Renal cortical epithelial cell (primary cell): Measurements from ENCODE around the gene REG3G. TPM values are rescaled to one million over a fixed set of nuclear protein-coding genes. Genes with fewer than 3 reads are reported as not detected.

Source experiments
- DNase-seq: peaks from one replicate; pipeline ENCODE4 v3.0.0-alpha.2; 2011; ENCODE audit warnings: low read depth
- total RNA-seq: library from RNA; depleted of rRNA; stranded (reverse); fragments of >200 nt; gene quantifications from 2 replicates; pipeline ENCODE4 v1.2.3, GENCODE V29; 2014

The REG3G gene
- total RNA-seq: not detected in 2 replicates

DNA sequence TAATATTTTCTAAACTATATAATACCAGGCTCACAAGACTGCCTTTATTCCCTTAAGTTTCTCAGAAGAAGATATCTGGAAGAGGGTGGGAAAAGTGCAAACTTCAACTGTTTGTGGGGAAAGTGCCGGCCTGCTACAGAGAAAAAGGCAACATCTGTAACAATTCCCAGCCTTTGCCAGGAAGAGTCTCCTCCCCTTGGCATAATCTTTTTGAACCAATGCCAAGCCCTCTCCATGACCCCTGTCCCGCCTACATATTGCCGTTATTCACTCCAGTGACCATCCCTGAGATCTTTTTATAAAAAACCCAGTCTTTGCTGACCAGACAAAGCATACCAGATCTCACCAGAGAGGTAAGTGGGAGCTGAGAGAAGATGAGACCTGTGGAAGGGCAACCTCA is at the start of gene REG3G:
Gene REG3G (plus strand): TSS at position 282 of the 400 bp plus-strand sequence. CDS start 392 bp downstream, outside the sequence.
- no peak for DNase-seq

DNA sequence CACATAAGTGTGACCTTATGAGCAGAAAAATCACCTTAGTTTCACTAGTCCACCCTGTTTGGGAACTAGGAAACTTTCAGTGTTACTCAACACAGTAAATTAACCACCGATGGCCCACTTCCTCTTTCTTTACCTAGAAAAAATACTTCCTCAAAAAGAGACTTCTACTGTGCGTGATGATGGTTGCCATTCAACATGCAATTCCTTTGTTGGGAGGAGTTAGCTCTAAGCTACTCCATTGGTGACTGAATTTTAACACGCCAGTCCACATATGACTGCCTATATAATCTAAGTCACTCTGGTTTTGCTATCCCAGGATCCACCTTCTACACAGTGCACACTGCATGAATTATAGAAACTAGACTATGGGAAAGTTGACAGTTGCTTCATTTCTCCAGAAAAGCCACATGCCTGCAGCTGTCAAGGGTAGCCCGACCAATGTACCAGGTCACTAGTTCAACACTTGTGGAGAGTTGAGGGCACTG is 47.8 kb upstream of the REG3G start:
- DNase-seq: no peak

DNA sequence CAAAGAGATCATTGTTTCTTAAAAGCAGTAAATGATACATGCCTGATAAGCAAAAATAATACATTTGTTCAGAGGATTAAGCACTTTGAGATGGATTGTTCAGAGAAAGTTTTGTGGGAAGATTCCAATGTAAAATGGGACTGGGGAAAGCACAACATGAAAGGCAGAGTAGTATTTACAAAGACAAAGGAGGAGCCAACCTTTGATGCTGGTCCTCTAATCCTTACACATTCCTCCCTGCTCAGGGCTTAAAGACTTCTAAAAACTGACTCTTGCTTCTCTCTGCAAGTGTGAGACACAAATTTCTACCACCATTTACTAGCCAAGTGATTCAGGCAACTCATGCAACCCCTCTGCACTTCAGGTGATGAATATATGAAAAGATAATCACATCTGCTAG is 47.2 kb upstream of the REG3G start:
- no peak for DNase-seq

DNA sequence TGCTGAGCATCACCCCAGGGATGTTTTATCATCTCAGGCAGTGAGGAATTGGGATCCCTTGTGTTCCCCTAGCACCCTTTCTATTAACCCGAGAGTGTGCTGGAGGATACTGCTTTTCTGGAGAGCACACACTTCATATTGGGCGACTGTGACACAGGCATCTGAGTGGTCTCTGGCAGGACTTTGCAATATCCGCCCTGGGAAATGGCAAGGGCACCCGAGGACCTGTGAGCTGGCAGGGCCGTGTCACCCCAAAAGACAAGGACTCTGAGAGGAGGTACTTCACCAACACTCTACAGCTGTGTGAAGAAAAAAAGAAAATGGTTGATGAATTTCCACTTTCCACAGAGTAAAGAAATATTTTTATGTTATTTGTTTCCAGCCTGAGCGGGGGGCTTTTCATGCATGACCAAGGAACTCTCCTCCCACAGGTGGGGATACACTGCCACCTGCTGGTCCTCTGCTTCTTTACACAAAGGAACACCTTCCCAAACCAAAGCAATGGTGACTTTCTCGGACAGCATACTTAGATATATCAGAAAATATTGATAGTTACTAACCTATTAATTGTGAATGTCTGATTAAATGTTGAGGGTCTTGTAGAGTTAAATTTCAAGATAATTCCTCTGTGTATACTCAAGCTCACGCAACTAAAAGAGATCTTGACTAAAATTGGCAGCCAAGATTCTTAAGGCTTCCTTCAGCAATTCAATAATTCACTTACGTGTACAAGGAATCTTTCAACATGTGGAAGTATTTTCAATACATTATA is 45.9 kb upstream of the REG3G start:
- DNase-seq: peak; percentile 32

DNA sequence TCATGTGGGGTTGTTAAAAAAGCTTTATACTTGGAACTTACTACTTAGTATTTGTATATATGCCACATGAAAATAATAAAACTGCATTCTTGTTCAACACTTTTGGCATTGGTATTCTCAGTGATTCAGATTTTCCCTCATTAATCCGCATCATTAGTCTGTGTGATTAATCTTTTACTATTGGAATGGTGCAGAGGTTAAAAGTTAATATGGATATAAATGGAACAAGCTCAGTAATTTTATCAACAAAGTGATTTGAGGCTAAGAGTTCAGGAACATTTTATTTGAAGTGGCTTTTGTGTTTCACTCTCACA is 45.4 kb upstream of the REG3G start:
- DNase-seq: no peak

DNA sequence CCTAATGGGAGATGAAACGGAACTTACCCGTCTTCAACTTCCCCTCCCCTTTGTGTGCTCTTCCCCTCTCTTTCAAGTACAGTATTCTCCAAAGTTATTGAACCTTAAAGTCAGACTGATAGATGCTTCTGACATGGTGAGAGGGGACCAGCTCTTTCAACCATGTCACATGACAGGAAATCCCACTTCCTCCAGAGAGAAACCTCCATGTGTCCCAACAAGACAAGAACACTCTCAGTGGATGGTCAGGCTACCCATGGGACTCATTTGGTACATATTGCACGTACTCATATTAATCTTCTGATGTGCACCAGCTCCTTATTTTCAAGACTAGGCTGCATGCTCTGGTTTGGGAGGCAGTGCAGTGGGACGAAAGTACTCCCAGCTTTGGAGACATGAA is 44.6 kb upstream of the REG3G start:
- DNase-seq: no peak

DNA sequence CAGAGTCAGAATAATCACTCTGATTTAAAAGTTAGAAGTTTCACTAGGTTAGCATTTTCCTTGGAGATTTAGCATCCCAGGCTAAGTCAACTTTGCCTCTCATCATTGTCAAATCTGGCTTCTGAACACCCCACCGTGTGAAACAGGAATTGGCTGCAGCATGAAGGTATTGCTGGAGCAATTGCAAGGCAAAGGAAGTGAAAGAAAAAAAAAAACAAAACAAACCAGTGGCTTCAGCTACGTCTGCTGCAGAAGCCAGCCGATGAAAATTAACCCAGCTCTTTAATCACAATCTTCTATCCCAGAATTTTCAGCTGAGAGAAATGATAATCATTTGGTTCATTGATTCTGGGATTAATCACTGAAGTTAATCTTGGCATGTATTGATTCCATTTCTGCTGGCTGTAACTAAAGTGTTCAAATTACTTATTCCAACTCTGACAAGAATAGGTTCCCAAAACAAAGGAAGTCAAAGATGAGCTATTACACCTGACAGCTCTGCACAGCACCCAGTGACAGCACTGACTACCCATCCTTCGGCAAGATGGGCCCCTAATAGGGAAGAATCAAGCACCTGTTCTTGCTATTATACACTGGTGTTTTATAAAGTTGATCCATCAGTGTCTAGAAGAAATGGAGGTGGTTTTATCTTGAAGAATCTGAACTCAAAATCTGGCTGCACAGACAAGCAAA is 42.7 kb upstream of the REG3G start:
- no peak for DNase-seq

DNA sequence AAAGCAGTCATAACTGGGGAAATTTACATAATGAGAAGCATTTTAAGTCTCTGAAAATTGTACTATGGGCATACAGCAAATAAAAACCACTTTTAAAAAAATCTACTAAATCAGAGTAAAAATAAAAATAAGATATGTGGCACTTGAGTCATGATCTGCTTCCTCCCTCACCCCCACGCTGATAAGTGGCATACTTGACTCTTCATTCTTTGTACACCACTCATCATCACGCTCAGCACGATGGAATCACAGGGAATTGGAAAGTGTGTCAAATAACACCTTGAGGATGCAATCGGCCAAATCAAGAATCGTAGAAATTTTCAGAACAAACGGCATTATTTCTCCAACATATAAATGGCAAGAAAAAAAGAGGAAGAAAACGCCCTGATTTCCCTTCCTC is 41.1 kb upstream of the REG3G start:
- DNase-seq: no peak

DNA sequence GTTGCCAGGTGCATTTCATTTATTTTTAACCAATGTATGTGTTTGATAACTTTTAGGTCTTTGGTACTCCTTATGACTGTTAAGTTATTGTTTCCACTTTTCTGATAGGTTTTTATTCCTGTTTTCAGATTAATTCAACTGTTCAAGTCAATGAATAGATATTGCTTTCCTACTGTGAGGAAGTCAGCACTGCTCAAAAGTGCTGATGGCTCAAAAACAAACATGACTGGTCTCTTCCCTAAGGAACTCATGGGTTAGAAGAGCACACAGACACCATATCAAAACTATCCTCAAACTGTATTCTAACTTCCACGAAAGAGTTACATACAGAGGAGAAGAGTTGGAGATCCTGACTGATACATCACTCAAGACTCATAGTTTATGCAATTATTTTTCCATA is 39.9 kb upstream of the REG3G start:
- DNase-seq: no peak

DNA sequence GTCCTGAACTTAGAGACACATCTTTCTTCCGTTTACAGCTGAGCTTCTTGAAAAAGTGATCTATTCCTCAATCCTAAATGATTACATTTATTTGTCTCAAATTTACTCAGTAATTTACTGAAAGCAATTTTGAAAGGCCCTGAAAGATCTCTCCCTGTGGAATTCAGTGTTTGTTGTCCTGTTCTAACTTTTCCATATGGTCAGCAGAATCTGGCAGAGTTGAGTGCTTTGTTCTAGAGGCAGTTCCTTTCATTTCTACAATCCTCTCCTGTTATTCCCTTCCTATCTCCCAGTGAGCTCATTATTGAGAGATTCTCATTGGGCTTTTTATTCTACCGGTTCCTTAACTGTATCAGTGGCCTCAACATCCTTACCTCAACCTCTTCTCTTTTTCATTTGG is 36.5 kb upstream of the REG3G start:
- DNase-seq: no peak

DNA sequence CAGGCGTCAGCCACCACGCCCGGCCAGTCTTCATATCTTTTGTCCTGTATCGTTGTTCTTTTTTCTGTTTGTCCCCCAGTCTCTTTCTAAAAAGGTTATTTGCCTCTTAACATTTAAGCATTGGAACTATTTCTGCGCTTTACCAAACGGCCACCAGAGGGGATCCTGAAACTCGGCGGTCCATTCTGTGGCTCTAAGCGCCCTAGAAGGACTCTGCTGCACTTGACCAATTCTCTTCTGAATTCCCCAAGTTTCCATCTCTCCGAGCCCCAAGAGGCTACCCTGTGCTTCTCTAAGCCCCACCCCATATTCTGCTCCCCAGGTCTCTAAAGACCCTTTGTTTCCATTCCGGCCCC is 33.1 kb upstream of the REG3G start:
- DNase-seq: no peak

DNA sequence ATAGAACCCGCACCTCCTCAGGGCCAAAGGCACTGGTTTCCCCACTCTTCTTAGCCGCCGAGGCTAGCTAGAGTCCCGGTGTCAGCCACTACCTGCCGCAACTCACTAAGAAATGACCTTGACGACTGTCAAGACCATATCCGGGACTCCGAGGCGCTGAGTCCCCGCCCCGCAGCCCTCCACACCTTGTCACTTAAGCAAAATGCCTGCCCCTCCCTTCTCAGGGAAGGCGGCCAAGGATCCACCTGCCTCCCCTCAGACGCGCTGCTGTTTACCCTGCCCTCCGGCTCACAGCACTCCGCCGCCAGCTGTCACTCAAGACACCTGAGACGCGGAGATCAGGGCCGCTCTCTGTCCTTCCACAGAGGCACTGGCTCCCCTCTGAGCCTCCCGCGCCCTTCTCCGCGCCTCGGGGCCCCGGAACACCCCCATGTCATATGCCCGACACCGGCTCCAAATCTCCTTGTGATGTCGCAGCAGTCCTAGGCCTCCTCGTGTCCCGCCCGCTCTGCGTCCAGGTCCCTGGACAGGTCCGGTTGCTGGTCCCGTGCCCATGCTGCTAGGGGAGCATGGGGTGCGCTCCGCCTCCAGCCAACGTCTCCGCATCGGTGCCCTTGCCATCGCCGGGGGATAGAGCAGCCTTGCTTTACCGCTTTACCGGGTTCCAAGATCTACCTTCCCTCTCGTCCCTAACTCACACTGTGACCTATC is 32.5 kb upstream of the REG3G start:
- no peak for DNase-seq

DNA sequence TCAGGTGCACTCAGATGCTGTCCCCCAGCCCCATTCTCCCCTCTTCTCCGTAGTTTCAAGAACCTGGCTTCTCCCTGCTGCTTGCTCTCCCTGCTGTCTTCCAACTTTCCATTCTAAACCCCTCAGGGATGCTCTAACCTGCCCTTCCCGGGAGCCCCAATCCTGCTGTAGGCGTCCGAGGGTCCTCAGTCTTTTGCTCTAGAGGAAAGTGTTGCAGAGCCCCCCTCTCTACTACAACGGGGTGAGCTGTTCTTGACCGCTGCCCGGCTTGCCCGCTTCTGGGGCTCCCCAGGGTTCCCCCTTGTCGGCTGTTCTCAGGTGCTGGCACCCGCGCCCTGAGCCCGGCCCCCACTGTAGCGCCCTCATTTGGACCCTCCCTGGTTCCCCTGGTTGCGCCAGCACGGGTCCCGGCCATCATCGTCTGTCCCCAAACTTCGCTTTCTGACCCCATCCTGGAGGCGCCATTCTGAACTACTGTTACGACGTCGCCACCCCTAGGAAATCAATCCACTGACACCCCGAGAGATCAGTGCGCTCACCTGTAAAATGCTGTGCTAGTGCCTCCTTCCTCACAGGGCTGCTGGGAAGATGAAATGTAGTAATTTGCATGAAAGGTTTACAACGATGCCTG is 31.9 kb upstream of the REG3G start:
- DNase-seq: no peak

DNA sequence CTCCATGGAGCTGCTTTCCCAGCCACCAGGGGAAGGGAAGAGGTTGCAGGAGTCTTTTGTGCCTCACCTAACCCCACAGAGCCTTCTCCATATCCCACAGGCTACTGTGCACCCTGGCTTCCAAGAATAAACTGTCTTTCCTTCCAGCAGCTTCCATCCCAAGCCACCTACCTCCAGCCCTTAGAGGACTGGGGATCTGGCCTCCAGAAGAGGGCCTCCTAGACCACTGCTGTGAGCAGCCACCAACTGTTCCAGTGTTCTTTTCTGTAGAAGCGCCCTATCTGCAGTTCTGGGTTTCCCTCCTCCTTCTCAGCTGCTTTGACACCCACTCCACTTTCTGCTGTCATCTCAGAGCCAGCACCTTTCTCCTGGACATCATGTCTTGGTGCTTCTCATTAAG is 30.7 kb upstream of the REG3G start:
- no peak for DNase-seq

DNA sequence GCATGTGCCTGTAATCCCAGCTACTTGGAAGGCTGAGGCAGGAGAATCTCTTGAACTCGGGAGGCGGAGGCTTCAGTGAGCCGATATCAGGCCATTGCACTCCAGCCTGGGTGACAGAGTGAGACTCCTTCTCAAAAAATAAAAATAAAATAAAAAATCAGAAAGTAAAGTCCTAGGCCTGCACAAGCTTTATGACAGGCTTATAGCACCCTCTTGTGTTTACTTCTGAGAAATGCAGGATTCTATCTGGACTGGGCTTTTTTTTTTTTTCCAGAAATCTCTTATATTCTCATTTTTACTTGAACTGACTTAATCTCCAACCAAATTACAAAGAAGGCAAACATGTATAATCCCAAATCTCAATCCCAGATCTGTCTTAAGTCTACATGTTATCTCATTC is 26.1 kb upstream of the REG3G start:
- DNase-seq: peak; percentile 11

DNA sequence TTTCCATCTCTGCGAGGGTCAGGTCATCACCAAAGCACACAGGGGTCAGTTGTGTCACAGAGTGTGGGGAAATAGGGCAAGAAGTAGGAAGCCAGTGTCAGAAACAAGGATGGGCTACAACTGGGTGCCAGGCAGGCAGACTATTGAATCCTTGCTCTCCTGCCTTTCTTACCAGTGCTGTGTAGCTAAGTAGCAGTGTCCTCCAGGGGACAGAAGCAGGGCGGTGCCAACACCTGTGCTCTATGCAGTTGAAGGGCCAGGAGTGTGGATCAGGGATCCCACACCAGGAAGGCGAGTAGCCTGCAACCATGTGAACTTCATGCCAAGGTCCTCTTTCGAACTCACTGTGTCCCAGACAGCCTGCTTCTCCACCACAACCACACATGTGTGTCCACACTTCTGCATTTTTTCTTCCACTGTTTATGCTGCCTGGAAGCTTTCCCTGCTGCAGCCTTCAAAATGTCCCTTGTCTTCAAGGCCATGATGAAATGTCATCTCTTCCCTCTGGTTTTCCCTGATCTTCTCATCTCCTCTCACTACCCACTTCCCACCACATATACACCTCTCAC is 25.4 kb upstream of the REG3G start:
- DNase-seq: no peak

DNA sequence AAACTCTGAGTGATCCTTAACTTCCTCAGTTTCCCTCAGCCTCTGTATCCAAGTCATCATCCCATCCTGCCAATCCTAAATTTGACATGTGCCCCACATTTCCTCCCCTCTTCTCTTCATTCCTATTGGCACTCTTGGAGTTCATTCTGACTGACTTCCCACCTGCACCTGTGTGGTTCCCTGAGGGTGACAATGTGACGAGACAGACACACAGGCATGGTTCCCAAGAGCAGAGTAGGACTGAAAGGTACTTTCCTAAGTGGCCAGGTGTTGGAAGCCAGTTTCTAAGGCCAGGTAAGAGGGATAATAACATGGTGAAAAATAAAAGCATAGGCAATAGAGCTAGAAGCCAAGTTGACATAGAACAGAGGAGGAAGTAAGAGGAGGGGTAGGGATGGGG is 24.2 kb upstream of the REG3G start:
- no peak for DNase-seq

DNA sequence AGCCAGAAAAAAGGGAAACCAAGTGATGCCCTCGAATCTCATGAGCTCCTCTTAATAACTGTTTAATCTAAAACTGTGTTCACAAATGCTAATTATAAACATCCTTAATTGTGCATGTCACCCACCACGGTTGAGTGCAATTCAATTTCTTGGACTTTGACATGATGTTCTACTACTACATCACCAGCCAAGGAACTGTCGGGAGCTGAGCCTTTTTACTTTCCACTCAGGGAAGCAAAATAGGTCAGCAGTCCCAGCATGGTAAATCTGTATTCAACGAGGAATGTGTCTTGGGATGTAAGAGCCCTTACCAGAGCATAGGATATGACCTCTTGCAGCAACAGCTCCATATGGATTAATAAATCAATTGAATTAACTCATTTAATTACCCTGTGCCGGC is 20.8 kb upstream of the REG3G start:
- no peak for DNase-seq

DNA sequence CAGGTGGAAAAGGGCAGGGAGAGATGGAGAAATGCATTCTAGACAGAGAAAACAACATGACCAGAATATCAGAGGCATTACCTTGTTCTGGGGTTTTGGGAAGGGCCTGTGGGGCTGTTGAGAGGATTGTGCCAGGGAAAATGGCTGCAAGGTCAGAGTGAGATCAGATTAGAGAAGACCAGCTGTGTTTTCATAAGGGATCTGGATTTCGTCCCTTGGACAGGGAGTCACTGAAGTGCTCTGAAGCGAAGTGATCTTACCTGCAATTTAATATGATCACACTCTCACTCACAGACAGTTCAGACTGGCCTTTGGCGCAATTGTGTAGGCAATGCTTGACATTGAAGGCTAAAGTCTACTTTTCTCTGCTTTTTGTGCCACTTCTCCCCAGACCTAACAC is 20.3 kb upstream of the REG3G start:
- no peak for DNase-seq

DNA sequence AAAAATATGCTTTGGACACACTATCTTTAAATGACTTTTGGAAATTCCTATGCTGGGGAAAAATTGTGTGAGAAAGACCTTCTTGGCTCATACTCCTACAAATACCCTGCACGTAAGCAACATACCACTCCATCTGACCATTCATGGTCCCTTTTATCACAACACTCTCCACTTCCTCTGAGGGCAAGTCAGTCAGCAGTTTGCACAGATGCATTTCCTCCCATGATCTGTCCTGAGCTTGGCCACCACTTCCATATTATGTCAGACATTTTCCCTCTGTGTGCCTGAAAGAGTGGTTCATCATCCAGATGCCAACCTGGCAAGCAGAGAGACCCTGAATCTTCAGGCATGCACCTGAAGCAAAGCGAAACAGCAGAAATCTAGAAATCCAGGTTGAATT is 16.1 kb upstream of the REG3G start:
- DNase-seq: no peak

DNA sequence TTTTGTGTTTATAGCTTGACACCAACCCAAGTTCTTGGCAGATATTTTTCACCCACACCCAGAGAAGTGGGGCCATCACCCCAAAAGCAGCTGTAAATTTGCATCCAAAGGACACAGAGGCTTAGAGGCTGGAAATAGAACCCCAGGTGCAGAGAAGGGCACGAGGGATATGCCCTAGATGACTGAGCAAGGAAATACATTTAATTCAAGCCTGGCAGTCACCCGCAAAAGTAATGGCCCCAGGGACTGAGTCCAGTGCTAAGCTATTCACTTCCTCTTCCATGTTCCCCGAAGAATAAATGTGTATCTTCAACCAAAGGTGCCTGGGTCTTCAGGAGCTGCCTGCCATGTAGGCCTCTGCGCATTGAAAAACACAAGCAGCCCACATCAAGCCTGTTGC is 14.0 kb upstream of the REG3G start:
- DNase-seq: no peak

DNA sequence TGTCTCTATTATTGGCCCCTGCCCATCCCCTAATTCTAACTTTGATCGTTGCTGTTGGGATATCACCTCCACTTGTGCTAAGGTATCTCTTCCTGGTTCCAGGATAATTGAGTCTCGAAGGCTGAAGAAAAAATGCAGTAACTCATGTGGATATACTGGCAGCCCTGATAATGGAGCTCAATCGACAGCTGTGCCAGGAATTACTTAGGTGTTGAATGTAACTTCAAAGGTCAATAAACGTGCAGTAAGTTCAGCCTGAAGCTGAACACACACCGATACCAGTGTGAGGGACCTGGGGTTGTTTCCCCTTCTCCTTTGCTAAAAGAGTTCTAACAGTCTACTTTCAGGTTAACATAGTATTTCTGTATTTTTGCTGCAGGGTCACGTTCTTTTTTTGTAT is 11.9 kb upstream of the REG3G start:
- DNase-seq: no peak
